NB4 (cell line): ENCODE measurements around the gene SLC30A7.
"Not testable (repeated sequence)": the region's sequence is repeated elsewhere in the genome, so short reads cannot be mapped to it uniquely, and the experiment has no call there.

Source experiments
- DNase-seq: peaks from one replicate; pipeline ENCODE4 v3.0.0; 2010; ENCODE audit warnings: low read depth
- H3K4me3 ChIP-seq: one replicate; pipeline ENCODE4 v1.5.1; 2011; ENCODE audit warnings: mild to moderate bottlenecking, low read depth, low read length, moderate library complexity
- CTCF ChIP-seq: IDR thresholded peaks from one replicate; pipeline ENCODE4 v1.5.1; 2012; ENCODE audit warnings: low read depth, low read length
- MYC ChIP-seq: IDR thresholded peaks from 2 replicates; pipeline ENCODE4 v1.6.1; 2011; ENCODE audit warnings: low read depth, low read length
- POLR2A ChIP-seq: IDR thresholded peaks from 2 replicates; pipeline ENCODE4 v1.6.1; 2011; ENCODE audit warnings: mild to moderate bottlenecking; ENCODE audit not compliant: insufficient read length; ENCODE audit errors: extremely low read depth
- TF ChIP-seq, protein P1 (sequence below): IDR thresholded peaks from 2 replicates; pipeline ENCODE4 v1.6.1; 2011; ENCODE audit warnings: low read depth, low read length

The SLC30A7 gene

GRCh38 chr1:100927276-100927675 is 31.4 kb downstream of the SLC30A7 start:
- DNase-seq, result no peak
- TF ChIP-seq, protein P1, sequence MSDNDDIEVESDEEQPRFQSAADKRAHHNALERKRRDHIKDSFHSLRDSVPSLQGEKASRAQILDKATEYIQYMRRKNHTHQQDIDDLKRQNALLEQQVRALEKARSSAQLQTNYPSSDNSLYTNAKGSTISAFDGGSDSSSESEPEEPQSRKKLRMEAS, result no peak
- no peak for TF ChIP-seq POLR2A
- no peak for TF ChIP-seq MYC
- TF ChIP-seq CTCF, result no peak
- no peak overlapping the region for H3K4me3 ChIP-seq

- DNase-seq, result peak; percentile 36
- H3K4me3 ChIP-seq, result no peak overlapping the region
- no peak for TF ChIP-seq POLR2A
- TF ChIP-seq MYC, result no peak
- TF ChIP-seq, protein P1, result no peak
- TF ChIP-seq CTCF, result no peak
Observed at GRCh38 chr1:100928128-100928527, 32.2 kb downstream of the SLC30A7 start.

DNA sequence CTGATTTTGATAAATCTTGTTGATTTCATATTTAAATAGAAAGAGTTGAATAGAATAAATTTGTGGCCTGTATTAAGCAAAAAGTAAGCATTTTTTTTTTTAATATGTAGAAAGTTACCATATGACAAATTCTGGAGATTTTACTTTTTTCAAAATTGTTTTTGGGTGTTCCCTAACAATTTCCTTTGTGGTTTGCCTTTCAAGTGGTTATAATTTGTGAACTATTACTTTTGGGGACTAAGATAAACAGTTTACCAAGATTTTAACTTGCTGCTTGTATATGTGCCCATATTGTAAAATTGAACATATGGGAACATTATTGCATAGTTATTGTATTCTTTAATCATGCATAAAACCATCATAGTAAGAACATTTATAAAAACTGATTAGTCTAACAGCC is 34.6 kb downstream of the SLC30A7 start:
- H3K4me3 ChIP-seq, result no peak overlapping the region
- DNase-seq, result no peak
- TF ChIP-seq POLR2A, result no peak
- TF ChIP-seq MYC, result no peak
- no peak for TF ChIP-seq CTCF
- TF ChIP-seq, protein P1, result no peak

DNA sequence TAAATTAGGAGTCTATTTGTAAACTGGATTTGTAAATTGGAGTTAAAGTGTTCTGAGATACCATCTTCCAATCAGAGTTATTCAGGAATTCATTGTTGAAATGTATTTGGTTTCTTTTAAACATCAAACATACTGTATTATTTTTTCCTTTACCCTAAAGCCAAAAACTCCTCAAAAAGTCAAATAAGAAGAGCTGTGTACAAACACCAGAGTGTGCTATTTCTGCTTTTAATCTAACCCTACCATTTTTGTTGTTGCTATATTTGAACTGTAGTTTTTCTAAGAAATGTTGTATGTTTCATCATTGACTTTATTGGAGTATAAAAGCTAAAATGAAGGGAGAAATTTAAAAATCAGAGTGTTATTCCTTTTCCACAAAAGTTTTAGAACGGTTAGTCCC is 35.8 kb downstream of the SLC30A7 start:
- TF ChIP-seq MYC, result no peak
- TF ChIP-seq POLR2A, result no peak
- no peak for TF ChIP-seq CTCF
- TF ChIP-seq, protein P1, result no peak

DNA sequence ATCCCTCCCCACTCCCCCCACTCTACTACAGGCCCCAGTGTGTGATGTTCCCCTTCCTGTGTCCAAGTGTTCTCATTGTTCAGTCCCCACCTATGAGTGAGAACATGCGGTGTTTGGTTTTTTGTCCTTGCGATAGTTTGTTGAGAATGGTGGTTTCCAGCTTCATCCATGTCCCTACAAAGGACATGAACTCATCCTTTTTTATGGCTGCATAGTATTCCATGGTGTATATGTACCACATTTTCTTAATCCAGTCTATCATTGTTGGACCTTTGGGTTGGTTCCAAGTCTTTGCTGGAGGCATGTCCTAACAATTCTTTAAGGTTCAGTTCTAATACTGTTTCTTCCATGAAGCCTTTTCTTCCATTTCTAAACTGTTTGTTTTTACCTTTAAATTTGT is 37.7 kb downstream of the SLC30A7 start:
- not testable (repeated sequence) for H3K4me3 ChIP-seq, DNase-seq

More for the DNA sequence above, 35.8 kb downstream of the SLC30A7 start:
- no peak overlapping the region for H3K4me3 ChIP-seq
- no peak for DNase-seq

GRCh38 chr1:100936194-100936967 is 40.5 kb downstream of the SLC30A7 start:
- TF ChIP-seq CTCF, result no peak
- TF ChIP-seq, protein P1, result no peak
- TF ChIP-seq POLR2A, result no peak
- TF ChIP-seq MYC, result no peak
- H3K4me3 ChIP-seq, result no peak overlapping the region
- DNase-seq, result no peak
